ENCODE measurements around the gene EBF3.

Gene EBF3

DNA sequence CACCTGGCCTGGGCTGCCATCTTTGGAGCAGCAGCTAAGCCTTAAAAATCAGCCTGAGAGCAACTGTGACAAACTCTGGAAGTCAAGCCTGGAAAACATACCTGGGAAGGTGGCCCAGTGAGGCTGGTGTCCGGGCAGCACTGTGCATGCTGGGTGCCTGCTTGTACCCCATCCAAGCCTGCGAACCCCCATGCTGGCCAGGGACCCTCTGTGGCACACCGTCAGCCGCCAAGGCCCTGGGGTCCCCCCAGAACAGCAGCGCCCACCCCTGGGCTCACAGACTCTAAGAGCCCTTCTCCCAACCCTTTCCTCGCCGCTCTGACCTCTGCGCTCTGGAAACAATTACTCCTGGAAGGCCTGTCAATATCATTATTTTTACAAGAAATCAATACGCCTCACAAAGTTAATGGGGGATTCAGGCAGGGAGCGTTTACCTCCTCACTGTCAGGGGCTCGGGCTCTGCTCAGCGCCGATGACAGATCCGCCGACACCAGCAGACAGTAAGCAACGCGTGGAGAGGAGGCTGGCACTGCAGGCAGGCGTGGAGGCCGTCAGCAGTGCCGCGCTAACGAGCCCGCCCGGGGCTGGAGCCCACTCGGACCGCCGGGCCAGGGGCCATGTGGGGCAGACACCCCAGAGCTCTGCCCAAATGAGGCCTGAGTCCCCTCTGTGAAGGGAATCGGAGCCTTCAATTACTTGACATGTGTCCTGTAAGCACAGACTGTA, 54.4 kb downstream of the EBF3 start:
- no peak overlapping the region for H3K27ac ChIP-seq (ENCODE audit: low read length)
- H3K36me3 ChIP-seq (replicated peaks; ENCODE audit: low read depth, low read length): no peaks in the 10 kb centered on the region
- no peaks in the 10 kb centered on the region for H4K20me1 ChIP-seq (ENCODE audit: insufficient read depth, low read length)
- H3K79me2 ChIP-seq (ENCODE audit: low read length): no peaks in the 10 kb centered on the region
- no peaks in the 10 kb centered on the region for H3K9me3 ChIP-seq (ENCODE audit: insufficient read depth, low read length)
- H2AFZ ChIP-seq (ENCODE audit: low read depth, low read length): no peak overlapping the region
- H3K27me3 ChIP-seq (ENCODE audit: low read depth, low read length): no peaks in the 10 kb centered on the region
- no peak overlapping the region for H3K4me3 ChIP-seq (ENCODE audit: low read length)
- no peaks in the 10 kb centered on the region for H3K4me1 ChIP-seq (ENCODE audit: low read length)
- H3K9ac ChIP-seq (ENCODE audit: low read length): no peak overlapping the region
- H3K4me2 ChIP-seq (ENCODE audit: low read length): no peak overlapping the region
- TF ChIP-seq, protein P1, sequence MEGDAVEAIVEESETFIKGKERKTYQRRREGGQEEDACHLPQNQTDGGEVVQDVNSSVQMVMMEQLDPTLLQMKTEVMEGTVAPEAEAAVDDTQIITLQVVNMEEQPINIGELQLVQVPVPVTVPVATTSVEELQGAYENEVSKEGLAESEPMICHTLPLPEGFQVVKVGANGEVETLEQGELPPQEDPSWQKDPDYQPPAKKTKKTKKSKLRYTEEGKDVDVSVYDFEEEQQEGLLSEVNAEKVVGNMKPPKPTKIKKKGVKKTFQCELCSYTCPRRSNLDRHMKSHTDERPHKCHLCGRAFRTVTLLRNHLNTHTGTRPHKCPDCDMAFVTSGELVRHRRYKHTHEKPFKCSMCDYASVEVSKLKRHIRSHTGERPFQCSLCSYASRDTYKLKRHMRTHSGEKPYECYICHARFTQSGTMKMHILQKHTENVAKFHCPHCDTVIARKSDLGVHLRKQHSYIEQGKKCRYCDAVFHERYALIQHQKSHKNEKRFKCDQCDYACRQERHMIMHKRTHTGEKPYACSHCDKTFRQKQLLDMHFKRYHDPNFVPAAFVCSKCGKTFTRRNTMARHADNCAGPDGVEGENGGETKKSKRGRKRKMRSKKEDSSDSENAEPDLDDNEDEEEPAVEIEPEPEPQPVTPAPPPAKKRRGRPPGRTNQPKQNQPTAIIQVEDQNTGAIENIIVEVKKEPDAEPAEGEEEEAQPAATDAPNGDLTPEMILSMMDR (IDR thresholded peaks at IDR 0.05; ENCODE audit: low read depth, low read length): no peak
- no peak for TF ChIP-seq EZH2phosphoT487 (IDR thresholded peaks at IDR 0.05; ENCODE audit: low read depth)

DNA sequence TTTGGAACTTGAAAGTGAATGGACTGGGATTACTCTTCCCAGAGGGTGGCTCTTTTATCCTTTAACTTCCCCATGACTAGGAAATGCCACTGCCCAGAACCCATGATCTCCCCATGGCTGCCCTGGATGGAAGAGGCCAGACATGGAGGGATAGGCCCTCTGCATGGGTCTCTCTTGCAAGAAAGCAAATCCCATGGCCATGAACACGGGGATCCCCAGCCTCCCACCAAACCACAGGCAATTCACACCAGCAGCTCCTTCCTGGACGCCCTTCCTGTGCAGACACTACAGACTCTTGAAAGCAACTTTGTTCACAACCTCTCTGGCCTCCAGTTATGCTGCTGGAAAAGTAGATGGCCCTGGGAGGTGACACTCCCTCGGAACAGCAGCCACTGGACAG, 55.0 kb downstream of the EBF3 start:
- H3K9me3 ChIP-seq (ENCODE audit: insufficient read depth, low read length): no peaks in the 10 kb centered on the region
- no peaks in the 10 kb centered on the region for H3K27me3 ChIP-seq (ENCODE audit: low read depth, low read length)
- no peak overlapping the region for H3K9ac ChIP-seq (ENCODE audit: low read length)
- TF ChIP-seq EZH2phosphoT487 (IDR thresholded peaks at IDR 0.05; ENCODE audit: low read depth): no peak
- TF ChIP-seq, protein P1 (IDR thresholded peaks at IDR 0.05; ENCODE audit: low read depth, low read length): no peak
- no peak overlapping the region for H3K4me2 ChIP-seq (ENCODE audit: low read length)
- no peaks in the 10 kb centered on the region for H3K36me3 ChIP-seq (replicated peaks; ENCODE audit: low read depth, low read length)
- no peaks in the 10 kb centered on the region for H3K4me1 ChIP-seq (ENCODE audit: low read length)
- H3K79me2 ChIP-seq (ENCODE audit: low read length): no peaks in the 10 kb centered on the region
- no peak overlapping the region for H3K27ac ChIP-seq (ENCODE audit: low read length)
- no peak overlapping the region for H2AFZ ChIP-seq (ENCODE audit: low read depth, low read length)
- H3K4me3 ChIP-seq (ENCODE audit: low read length): no peak overlapping the region
- H4K20me1 ChIP-seq (ENCODE audit: insufficient read depth, low read length): no peaks in the 10 kb centered on the region

GRCh38 chr10:129908406-129908805, 55.7 kb downstream of the EBF3 start:
- no peak overlapping the region for H3K9ac ChIP-seq (ENCODE audit: low read length)
- no peak overlapping the region for H2AFZ ChIP-seq (ENCODE audit: low read depth, low read length)
- no peaks in the 10 kb centered on the region for H3K36me3 ChIP-seq (replicated peaks; ENCODE audit: low read depth, low read length)
- no peaks in the 10 kb centered on the region for H3K27me3 ChIP-seq (ENCODE audit: low read depth, low read length)
- no peak overlapping the region for H3K4me3 ChIP-seq (ENCODE audit: low read length)
- H3K27ac ChIP-seq (ENCODE audit: low read length): no peak overlapping the region
- no peaks in the 10 kb centered on the region for H4K20me1 ChIP-seq (ENCODE audit: insufficient read depth, low read length)
- H3K4me2 ChIP-seq (ENCODE audit: low read length): no peak overlapping the region
- H3K9me3 ChIP-seq (ENCODE audit: insufficient read depth, low read length): no peaks in the 10 kb centered on the region
- no peaks in the 10 kb centered on the region for H3K79me2 ChIP-seq (ENCODE audit: low read length)
- no peaks in the 10 kb centered on the region for H3K4me1 ChIP-seq (ENCODE audit: low read length)
- TF ChIP-seq, protein P1 (IDR thresholded peaks at IDR 0.05; ENCODE audit: low read depth, low read length): no peak
- no peak for TF ChIP-seq EZH2phosphoT487 (IDR thresholded peaks at IDR 0.05; ENCODE audit: low read depth)

DNA sequence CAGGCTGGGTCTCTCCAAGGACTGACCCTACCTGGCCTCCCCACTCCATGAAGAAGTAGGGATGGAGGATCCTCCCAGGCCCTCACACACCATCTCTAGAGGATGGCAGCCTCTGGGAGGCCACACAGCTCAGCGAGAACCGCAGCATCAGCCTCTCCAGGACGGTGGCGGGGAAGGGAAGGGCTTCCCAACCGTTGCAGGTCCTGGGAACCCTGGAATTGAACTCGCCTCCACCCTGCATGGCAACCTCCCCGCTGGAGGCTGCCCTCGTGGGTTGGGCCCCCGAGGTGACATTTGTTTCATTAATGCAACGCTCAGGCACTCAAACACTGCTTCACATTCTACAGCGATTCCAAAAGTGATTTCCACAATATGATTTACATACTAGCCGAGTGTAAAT, 58.5 kb downstream of the EBF3 start:
- H3K27ac ChIP-seq (ENCODE audit: low read length): no peak overlapping the region
- H4K20me1 ChIP-seq (ENCODE audit: insufficient read depth, low read length): no peaks in the 10 kb centered on the region
- H3K4me3 ChIP-seq (ENCODE audit: low read length): no peak overlapping the region
- H3K4me1 ChIP-seq (ENCODE audit: low read length): no peaks in the 10 kb centered on the region
- H2AFZ ChIP-seq (ENCODE audit: low read depth, low read length): no peak overlapping the region
- no peak for TF ChIP-seq EZH2phosphoT487 (IDR thresholded peaks at IDR 0.05; ENCODE audit: low read depth)
- TF ChIP-seq, protein P1 (IDR thresholded peaks at IDR 0.05; ENCODE audit: low read depth, low read length): no peak
- H3K9ac ChIP-seq (ENCODE audit: low read length): no peak overlapping the region
- H3K79me2 ChIP-seq (ENCODE audit: low read length): no peaks in the 10 kb centered on the region
- H3K36me3 ChIP-seq (replicated peaks; ENCODE audit: low read depth, low read length): no peaks in the 10 kb centered on the region
- H3K27me3 ChIP-seq (ENCODE audit: low read depth, low read length): no peaks in the 10 kb centered on the region
- no peaks in the 10 kb centered on the region for H3K9me3 ChIP-seq (ENCODE audit: insufficient read depth, low read length)
- H3K4me2 ChIP-seq (ENCODE audit: low read length): no peak overlapping the region
